ENCODE measurements around the gene WASF3.

- TF ChIP-seq CTCF (IDR thresholded peaks at IDR 0.05; ENCODE audit: insufficient read depth, low read length) (no peak), REST (IDR thresholded peaks at IDR 0.05; ENCODE audit: insufficient replicate concordance, low read depth) (no peak), SPI1 (IDR thresholded peaks at IDR 0.05; ENCODE audit: borderline replicate concordance, low read depth) (no peak)
Observed at GRCh38 chr13:26727122-26727521, 169.6 kb downstream of the WASF3 start.
